ENCODE measurements around the gene ELF2.
"Not testable (repeated sequence)": the region's sequence is repeated elsewhere in the genome, so short reads cannot be mapped to it uniquely, and the experiment has no call there.

Gene ELF2

DNA sequence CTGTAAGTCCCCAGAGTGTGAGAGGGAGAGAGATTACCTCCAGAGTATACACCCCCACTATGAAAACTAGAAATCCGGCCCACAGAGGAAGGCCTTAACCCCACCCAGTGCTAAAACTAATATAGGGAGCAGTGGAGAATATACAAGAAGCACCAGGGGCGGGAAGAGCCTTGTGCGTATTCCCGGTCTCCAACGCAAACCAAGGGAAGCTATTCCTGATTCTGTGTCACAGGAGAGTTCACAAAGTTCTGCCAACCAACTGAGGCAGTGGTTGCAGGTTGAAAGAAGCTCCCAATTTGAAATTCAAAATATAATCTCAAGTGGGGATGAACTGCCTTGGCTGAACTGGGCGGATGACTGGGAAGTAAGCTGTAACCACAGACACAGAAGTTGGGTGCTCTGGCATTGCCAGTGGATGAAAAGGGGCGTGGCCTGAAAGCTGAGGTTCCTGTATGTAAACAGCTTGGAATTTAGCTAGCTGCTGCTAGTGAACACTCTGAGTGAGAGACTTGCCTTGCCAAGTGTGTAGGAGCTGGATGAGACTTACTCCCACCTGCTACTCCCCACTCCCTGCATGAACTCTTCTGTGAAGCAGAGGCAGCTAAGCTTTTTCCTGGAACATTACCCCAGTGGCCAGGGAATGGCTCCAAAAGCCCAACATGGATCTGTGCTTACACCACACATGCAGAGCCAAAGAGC lies 32.7 kb downstream of the ELF2 start:
- no peak for DNase-seq (ENCODE audit: low read depth)

DNA sequence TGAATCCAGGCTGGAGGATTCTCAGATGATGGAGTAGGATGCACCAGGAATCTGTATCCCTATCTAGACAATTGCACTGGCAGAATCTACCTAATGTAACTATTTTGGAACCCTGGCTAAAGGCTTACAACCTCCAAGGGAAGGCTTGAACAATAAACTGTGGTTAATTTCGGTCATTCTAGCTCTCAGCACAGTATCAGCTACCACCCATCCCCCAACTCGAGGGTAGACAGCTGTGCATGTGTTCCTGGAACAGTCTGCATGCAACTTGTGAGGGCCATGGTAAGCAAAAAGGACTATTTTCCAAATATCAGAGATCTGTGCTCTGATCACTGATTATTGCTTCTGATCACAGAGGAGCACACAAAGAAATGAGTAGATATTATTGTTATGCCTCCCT lies 34.0 kb downstream of the ELF2 start:
- DNase-seq (ENCODE audit: low read depth): no peak

DNA sequence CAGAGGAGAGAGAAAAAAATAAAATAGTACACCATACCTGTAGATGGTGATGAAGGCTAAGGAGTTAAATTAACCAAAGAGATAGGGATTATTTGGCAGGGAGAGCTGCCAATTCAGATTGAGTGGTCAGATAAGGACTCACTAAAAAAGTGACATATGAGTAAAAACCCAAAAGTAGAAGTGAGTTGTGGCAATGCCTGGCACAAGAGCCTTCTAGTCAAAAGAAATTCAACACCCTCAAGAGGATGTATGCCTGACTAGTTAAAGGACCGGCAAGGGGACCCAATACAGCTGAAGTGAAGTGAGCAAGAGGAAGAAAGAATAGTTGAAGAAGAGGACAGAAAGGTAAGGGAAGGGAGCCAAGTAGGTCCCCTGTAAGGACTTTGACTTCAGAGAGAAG lies 34.9 kb downstream of the ELF2 start:
- no peak for DNase-seq (ENCODE audit: low read depth)

DNA sequence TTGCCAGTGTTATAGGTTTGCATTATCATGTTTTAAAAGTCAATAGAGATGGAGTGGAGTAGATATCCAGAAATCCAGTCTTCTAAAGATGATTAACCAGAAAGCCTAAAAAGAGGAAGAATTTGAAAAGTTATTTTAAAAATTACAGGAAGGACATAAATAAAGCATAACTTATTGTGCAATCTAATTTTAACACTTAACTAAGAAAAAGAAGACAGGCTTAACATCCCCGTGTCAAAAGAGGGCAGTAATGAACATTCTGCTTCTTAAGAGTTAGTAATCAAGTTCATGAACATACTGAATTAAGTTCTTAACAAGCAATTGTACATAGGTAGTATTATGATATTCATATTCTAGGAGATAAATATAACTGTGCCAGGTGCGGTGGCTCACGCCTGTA lies 39.3 kb downstream of the ELF2 start:
- no peak for DNase-seq (ENCODE audit: low read depth)

DNA sequence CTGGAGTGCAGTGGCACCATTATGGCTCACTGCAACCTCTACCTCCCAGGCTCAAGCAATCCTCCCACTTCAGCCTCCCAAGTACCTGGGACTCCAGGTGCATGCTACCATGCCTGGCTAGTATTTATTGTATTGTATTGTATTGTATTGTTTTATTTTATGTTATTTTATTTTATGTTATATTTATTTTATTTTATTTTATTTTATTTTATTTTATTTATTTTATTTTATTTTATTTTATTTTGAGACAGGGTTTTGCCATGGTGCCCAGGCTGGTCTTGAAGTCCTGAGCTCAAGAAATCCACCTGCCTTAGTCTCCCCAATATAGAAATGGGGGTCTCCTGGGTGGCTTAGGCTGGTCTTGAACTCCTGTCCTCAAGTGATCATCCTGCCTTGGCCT lies 42.6 kb downstream of the ELF2 start:
- no peak for DNase-seq (ENCODE audit: low read depth)

DNA sequence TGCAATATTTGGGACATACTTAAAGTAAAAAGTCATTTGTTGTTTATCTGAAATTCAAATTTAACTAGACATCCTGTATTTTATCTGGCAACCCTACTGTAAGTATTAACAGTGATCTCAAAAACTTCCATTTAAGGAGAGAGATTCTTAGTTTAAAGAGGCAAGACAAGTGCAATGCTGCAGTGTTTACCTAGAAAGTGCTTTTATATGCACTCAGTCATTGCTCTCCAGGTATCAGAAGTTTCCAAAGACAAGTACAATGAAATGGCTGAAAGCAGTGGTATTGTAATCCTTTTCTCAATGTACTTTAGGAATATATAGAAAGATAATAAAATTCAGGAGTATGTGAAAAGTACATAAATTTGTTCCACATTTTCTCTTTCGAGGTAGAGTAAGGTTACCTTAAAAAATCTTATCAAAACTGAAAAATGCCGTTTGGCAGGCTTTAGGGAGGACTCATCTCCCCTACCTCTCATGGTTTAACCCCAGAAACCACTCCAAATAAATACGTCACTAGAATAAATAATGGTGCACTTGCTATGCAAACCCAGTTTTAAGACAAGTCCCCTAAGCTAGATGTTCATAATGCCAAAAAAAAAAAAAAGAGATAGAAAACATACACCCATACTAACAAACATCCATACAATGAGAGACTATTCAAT lies 45.7 kb downstream of the ELF2 start:
- no peak for DNase-seq (ENCODE audit: low read depth)

DNA sequence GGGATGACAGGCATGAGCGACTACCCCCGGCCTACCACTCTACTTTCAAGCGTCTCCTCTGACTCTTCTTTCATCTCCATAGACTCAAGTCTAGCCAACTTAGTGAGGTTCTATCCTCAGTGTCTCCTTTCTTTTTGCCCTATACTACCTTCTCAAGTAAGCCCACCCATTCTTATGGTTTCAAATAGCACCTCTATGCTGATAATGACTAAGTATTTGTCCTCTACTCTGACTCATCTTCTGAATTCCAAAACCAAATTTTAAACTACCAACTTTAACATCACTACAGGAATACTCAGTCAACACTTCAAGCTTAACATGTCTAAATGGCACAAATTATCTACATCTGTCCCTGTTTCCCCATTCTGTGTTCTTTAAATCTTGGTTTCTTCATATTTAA lies 47.8 kb downstream of the ELF2 start:
- DNase-seq (ENCODE audit: low read depth): no peak

DNA sequence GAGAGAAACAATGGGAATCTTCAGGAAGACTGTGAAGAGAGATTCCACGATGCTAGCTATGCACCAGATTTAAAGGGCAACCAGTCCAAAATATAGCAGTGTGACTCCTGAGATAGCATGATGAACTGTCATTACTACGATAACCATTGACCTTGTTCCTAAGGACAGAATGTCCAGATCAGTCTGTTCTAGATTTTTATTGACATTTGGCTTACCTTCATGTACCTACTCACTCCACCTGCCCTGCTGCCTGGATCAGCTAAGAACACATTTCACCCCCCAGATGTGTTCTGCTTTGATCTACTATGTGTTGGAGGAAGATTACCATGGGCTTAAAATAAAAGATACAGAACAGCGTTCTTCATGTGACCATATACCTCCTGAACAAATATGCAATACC lies 50.1 kb downstream of the ELF2 start:
- no peak for DNase-seq (ENCODE audit: low read depth)

DNA sequence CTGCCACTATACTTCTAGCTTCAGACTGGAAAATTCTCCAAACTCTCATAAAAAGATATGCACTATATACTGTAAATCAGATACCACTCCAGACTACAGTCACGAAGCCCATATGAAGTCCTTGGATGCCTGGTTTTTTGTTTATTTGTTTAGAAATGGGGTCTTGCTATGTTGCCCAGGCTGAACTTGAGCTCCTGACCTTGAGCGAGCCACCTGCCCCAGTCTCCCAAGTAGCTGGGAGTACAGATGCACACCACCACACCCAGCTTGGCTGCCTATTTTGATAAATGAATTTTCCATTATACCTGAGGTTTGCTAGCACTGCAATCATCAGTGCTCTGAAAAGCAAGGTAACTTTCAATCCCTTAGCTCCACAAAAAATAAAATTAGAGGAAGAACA lies 53.1 kb downstream of the ELF2 start:
- DNase-seq (ENCODE audit: low read depth): no peak

DNA sequence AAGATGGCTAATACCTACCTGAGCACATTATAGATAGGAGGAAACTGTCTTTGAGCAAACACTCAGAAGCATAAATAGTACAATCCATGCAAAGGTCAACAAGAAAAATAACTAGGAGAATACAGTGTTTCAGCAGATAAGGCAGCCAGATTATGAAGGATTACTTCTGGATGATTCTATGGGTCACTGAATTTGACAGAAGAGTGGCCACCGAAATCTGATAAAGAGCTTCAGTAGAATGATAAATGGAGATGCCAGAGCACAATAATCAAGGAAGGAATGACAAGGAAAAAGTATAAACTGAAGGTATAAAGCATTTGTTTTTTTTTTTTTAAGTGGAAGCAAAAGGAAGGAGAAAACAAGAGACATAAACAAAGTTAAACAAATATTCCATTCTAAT lies 58.7 kb downstream of the ELF2 start:
- DNase-seq (ENCODE audit: low read depth): no peak

DNA sequence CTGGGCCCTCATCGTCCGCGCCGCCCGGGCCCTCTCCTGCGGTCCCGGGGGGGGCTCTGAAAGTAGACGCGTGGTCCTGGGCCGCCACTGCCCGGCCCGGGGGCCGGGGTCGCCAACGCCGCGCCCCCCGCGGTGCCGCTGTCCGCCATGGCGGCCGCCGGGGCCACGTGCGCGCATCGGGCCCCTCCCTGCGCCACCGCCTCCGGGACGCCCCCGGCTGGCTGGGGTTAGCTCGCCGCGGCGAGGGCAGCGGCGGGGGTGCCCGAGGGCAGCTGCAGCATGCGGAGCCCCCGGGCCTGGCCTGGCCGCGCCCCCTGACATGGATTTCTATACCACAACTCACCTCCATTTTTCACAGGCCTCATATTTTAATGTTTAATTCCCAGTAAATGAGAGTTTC lies 61.8 kb downstream of the ELF2 start:
- DNase-seq (ENCODE audit: low read depth): no peak

DNA sequence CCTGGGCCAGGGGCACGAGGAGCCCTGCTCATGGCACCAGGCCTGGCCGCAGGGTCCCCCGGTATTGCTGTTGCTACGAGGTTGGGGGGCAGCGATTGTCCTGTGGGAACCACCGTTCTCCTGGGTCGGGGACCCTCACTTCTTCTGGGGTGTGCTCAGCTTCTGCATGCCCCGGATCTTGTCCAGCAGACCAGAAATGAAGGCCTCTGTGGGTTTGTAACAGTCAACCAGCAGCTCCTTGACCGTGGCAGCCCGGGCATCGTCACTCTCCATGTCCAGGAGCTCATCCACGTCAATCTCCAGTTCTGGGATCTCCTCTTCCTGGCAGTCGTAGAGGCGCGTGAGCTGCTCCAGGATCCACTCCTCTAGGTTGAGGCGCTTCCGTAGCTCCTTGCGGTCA lies 62.2 kb downstream of the ELF2 start:
- not testable (repeated sequence) for DNase-seq (ENCODE audit: low read depth)

DNA sequence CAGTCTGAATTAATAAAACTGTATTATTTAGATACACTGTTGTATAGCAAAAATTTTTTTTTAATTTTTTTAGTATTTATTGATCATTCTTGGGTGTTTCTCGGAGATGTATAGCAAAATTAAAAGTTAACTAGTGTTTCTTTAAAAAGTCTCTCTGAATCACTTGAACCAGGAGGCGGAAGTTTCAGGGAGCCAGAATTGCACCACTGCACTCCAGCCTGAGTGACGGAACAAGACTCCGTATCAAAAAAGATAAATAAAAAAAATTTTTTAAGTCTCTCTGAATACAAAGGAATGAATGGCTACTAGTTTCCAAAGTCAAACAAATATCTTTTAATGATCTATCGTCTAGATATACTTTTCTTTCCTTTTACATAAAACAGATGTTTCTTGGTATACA lies 64.4 kb downstream of the ELF2 start:
- DNase-seq (ENCODE audit: low read depth): no peak

DNA sequence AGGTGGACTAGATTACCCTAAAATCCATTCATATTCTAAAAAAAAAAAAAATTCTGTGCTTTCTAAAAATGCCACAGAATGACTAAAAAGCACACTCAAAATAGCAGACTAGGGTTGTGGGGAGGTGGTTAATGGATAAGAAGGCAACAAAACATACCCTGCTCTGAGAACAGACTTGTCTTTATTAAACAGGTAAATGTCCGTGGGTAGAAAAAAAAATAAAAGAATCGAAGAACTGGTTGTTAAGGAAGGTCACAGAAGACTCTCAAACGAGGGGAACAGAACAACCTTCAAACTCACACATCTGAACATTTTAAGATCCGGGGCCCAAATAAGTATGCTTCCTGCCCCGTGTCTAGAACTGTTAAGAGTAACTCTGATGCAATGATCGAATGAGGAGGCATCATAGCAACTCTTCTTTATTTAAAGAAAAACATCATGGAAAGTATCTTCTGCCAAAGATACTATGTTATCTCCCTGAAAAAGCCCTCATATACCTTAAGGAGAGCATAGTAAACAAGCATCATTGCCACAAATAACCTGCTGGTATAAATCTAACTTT lies 68.4 kb downstream of the ELF2 start:
- DNase-seq (ENCODE audit: low read depth): no peak

DNA sequence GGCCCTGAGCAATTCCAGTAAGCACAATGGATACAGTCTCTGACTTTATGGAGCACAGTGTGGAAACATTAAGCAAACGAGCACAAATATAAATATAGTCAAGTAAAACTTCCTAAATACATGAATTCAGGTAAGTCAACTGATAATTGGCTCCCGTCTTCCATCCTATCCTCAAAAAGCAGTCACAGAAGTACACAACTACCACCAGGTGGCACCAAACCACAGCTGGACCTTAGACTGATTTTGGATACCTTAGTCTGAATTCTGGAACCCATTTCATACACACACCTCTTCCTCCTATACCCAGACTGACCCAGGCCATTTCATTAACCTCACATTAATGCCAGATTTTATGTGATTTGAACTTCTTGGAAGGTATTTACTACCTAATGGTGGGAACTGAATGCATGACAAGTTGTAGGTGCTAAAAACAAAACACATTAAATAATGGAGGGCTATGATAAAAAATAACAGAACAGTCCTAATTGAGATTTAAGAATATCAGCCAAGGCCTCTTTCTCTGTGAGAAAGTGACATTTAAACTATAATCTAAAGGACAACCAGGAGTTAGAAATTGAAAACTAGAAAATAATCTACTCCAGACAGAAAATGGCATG lies 77.5 kb downstream of the ELF2 start:
- peak; percentile 58 for DNase-seq (ENCODE audit: low read depth)

DNA sequence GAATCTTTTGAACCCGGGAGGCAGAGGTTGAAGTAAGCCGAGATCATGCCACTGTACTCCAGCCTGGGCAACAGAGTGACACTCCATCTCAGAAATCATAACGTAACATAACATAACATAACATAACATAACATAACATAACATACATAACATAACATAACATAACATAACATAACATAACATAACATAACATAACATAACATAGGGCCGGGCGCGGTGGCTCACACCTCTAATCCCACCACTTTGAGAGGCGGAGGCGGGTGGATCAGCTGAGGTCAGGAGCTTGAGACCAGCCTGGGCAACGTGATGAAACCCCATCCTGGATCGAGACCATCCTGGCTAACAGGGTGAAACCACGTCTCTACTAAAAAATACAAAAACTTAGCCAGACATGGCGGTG lies 84.7 kb downstream of the ELF2 start:
- DNase-seq (ENCODE audit: low read depth): no peak

DNA sequence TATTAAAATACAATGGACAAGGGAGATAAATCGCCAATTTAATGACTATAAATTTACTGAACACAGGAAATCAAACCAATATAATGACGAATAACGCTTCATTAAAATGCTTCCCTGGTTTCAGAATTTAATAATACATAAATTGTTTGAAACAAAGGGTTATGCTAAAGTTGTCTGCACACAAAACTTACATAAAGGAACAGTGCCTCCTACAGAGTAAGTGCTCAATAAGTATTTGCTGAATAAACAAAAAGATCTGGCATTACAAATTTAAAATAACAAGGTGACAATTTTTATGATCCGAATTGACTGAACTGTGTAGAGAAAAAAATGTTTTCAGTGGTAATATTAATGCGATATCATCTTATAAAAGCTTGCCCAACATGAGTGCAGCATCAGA lies 91.9 kb downstream of the ELF2 start:
- no peak for DNase-seq (ENCODE audit: low read depth)

DNA sequence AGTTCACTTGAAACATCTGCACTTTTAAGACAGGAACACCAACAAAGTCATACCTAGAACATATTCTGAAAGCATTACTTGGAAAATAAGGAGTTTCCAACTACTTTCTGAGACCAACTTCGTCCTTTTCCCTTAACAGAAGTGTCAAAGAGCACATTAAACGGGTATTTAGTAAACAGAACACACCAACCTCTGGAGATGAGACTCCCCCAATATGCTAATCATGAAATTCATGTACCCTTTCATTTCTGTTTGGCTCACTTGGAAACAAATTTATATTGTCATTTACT lies 92.3 kb downstream of the ELF2 start:
- DNase-seq (ENCODE audit: low read depth): no peak

DNA sequence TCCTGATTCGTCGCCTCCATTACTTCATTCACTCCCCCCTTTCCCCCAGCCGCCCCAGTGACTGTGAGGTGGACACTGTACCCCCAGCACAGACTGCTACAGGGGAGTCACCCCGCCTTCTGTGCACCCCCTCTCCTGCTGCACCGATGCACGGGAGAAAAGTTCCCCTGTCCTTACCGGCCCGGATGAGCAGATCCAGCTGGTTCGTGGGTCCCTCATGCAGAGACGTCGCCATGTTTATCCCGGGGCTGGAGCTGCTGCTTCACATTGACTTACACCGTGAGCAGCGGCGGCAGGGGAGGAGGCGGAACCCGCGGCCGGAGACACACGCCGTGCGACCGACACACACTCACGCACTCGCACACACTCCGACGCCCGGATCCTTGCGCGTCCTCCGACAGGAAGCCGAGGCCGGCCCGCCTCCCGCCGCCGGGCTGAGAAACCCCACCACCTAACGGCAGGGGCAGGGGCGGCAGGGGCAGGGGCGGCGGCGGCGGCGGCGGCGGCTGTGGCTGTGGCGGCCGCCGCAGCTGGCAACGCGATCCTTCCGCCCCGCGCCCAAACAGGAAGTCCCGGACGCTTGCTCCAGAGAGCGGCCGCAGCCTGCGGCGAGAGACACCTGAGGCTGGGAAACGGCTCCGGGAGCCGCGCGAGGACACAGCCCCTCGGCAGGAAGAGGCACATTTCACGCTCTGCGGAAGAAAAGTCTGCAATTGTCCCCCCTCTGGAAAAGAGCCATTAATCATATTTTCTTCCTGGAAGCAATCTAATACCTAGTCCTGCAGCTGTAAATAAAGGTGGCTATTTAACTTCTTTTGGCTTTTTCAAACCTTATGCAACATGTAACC lies 92.8 kb downstream of the ELF2 start:
- peak; percentile 77 for DNase-seq (ENCODE audit: low read depth)

DNA sequence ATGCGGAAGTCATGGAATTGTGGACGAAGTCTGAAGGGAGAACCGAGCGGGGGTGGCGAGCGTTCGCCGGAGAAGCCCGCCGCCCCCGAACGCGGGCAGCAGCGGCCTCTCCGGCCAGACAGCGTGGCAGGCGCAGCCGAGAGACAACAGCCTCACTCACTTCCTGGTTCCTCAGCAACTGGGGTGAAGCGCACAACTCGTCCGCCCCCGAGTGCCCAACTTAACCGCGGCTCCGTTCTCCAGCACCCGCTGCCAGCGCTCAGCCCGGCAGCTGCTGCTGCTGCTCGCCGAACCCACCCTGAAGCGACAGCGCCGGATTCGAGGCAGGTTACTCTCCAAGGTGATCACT lies 93.4 kb downstream of the ELF2 start:
- peak; percentile 55 for DNase-seq (ENCODE audit: low read depth)

DNA sequence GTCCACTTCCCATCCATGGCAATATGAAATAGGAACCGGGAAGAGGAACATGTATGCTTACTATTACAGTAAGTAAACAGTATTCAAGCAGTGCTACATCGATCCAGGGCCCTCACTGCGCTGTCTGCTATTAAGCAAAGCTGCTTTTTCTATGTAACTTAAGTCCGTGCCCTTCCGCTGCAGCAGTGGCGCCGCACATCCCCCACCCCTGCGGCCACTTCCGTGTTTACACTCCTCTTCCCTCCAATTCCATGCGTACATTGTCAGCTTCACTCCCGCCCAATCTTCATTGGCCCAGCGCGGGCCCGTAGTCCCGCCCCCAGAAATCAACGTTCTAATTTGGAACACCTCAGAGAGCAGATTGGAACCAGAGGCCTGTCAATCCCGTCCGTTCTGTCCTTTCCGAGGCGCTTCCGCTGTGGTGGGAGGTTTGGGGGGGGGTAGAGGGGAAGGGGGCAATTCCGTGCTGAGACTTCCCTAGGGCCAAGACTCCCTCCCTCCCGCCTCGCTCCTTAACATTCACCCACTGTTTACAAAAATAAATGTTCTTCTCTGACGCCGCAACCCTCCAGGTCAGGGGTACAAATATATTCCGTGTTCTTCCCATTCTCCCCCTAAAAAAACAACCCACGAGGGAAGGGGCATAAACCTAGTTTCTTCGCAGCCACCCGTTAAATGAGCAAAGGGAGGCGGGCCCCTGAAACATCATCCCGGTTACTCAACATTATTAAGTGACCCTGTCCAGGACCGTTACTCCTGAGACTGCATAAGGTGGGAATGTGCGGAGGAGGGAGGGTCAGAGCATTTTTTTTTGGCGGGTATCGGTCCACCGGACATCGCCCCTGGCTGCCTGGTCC lies 94.0 kb downstream of the ELF2 start:
- DNase-seq (ENCODE audit: low read depth): peak; percentile 83

DNA sequence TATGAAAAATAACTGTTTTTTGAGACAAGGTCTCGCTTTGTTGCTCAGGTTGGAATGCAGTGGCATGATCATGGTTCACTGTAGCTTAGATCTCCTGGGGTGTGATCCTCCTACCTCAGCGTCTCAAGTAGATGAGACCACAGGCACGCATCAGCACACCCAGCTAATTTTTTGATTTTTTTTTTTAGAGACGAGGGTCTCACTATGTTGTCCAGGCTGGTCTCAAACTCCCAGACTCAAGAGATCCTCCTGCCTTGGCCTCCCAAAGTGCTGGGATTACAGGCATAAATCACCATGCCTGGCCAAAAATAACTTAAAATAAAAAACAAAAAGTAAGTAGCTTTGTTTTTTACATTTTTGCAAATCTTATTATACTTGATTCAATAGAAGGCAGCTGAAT lies 98.1 kb downstream of the ELF2 start:
- DNase-seq (ENCODE audit: low read depth): no peak

Data from activated T-helper 9 cell treated with anti-CD3 and anti-CD28 coated beads, Interleukin-2, amount 50 U/mL, for 16 hours (primary cell).